Measurements from ENCODE around the gene GJA4. TPM values are rescaled to one million over a fixed set of nuclear protein-coding genes. Genes with fewer than 3 reads are reported as not detected.

Gene GJA4
- total RNA-seq, 2 donors from 2014 or later: 41.3 to 64.2 TPM

GRCh38 chr1:34780528-34780927 is 12.3 kb upstream of the GJA4 start:
- no peak for ATAC-seq (ENCODE audit: insufficient number of reproducible peaks, low FRiP score, low read depth)
- Histone ChIP-seq H3K4me1 (ENCODE audit: control insufficient read depth in 1 of 2, low read depth in 2 of 2) (peaks cover 4 to 15% of the 10 kb centered on the region in 2 donors), H3K27me3 (replicated peaks; ENCODE audit: insufficient read depth) (no peaks in the 10 kb centered on the region), H3K36me3 (no peaks in the 10 kb centered on the region), H3K4me3 (no peak overlapping the region), H3K27ac (no peak overlapping the region), H3K9me3 (no peaks in the 10 kb centered on the region)
- DNase-seq (ENCODE audit: low spot score): no peak
- no peak for TF ChIP-seq CTCF (IDR thresholded peaks at IDR 0.05)

GRCh38 chr1:34781071-34781843 is 11.5 kb upstream of the GJA4 start, which contains the start of gene GJB3:
Gene GJB3 (plus strand): TSS chr1:34781214. CDS start chr1:34784763, 3,549 bp downstream.
- ATAC-seq (ENCODE audit: insufficient number of reproducible peaks, low FRiP score, low read depth): no peak
- DNase-seq (ENCODE audit: low spot score): no peak
- Histone ChIP-seq H3K4me1 (ENCODE audit: control insufficient read depth in 1 of 2, low read depth in 2 of 2) (peaks cover 4 to 17% of the 10 kb centered on the region in 2 donors), H3K36me3 (no peaks in the 10 kb centered on the region), H3K27ac (no peak within 1 kb of the TSS), H3K4me3 (peak within 1 kb of the TSS; percentile 67), H3K9me3 (no peaks in the 10 kb centered on the region), H3K27me3 (replicated peaks; ENCODE audit: insufficient read depth) (no peaks in the 10 kb centered on the region)
- TF ChIP-seq CTCF (IDR thresholded peaks at IDR 0.05): no peak

GRCh38 chr1:34781844-34782391 is 10.9 kb upstream of the GJA4 start:
- ATAC-seq (ENCODE audit: insufficient number of reproducible peaks, low FRiP score, low read depth) (no peak), DNase-seq (ENCODE audit: low spot score) (no peak)
- H3K4me1 ChIP-seq (ENCODE audit: control insufficient read depth in 1 of 2, low read depth in 2 of 2): peaks cover 4 to 23% of the 10 kb centered on the region in 2 donors
- H3K4me3 ChIP-seq: peak overlapping the region; percentile 67
- H3K27me3 ChIP-seq (replicated peaks; ENCODE audit: insufficient read depth): no peaks in the 10 kb centered on the region
- no peaks in the 10 kb centered on the region for H3K36me3 ChIP-seq
- no peak for TF ChIP-seq CTCF (IDR thresholded peaks at IDR 0.05)
- H3K27ac ChIP-seq: no peak overlapping the region
- no peaks in the 10 kb centered on the region for H3K9me3 ChIP-seq

- H3K27me3 ChIP-seq (replicated peaks; ENCODE audit: insufficient read depth): no peaks in the 10 kb centered on the region
Observed at GRCh38 chr1:34784751-34785221, 8.0 kb upstream of the GJA4 start.

More at GRCh38 chr1:34784751-34785221, 8.0 kb upstream of the GJA4 start:
- ATAC-seq (ENCODE audit: insufficient number of reproducible peaks, low FRiP score, low read depth) (no peak), DNase-seq (ENCODE audit: low spot score) (no peak)
- H3K4me1 ChIP-seq (ENCODE audit: control insufficient read depth in 1 of 2, low read depth in 2 of 2): peaks cover 4 to 39% of the 10 kb centered on the region in 2 donors
- no peaks in the 10 kb centered on the region for H3K9me3 ChIP-seq
- no peaks in the 10 kb centered on the region for H3K36me3 ChIP-seq
- H3K4me3 ChIP-seq: no peak overlapping the region
- no peak overlapping the region for H3K27ac ChIP-seq
- TF ChIP-seq CTCF (IDR thresholded peaks at IDR 0.05): no peak

All from thoracic aorta (tissue), 2 donors.